Panc1 (cell line): ENCODE results near the gene INTS6L.

Source experiments
- CTCF ChIP-seq: fragments of 450-650 bp; IDR thresholded peaks from 2 replicates; pipeline ENCODE4 v1.5.1; 2017; ENCODE audit warnings: mild to moderate bottlenecking
- POLR2AphosphoS5 ChIP-seq: IDR thresholded peaks from 2 replicates; pipeline ENCODE4 v1.6.1; 2012; ENCODE audit warnings: mild to moderate bottlenecking, low read depth, low read length, moderate library complexity
- SIN3A ChIP-seq: IDR thresholded peaks from 2 replicates; pipeline ENCODE4 v1.6.1; 2012; ENCODE audit warnings: low read depth, mild to moderate bottlenecking, low read length, moderate library complexity, borderline replicate concordance; ENCODE audit not compliant: insufficient read depth

- no peak for TF ChIP-seq CTCF
- TF ChIP-seq POLR2AphosphoS5 = no peak
- no peak for TF ChIP-seq SIN3A
Measured at GRCh38 chrX:135520022-135520552, 373 bp upstream of the INTS6L start.
